Esophagus squamous epithelium (tissue), 5 donors: ENCODE results near the gene TGIF2. TPM values are rescaled to one million over a fixed set of nuclear protein-coding genes. Genes with fewer than 3 reads are reported as not detected.

ENCODE experiments used
- DNase-seq: peaks from one replicate; lab custom pipeline; 2025; lab: John Stamatoyannopoulos, UW
- H3K27ac ChIP-seq, 4 donors: fragments of 200-600 bp; sonication (generic); one replicate each; pipeline ENCODE4 v1.5.1; 2016 to 2019; ENCODE audit warnings: mild to moderate bottlenecking in 1 of 4
- H3K27me3 ChIP-seq, 4 donors: fragments of 200-600 bp; sonication (generic); 1 replicate in 3 of 4; 2 replicates in 1 of 4; pipeline versions ENCODE4 v1.5.1 to v1.6.0; 2017 to 2021; ENCODE audit warnings: antibody characterized with exemption in 1 of 4
- H3K36me3 ChIP-seq, 3 donors: fragments of 200-600 bp; sonication (generic); one replicate each; pipeline ENCODE4 v1.5.1; 2016 to 2019
- H3K4me1 ChIP-seq, 3 donors: fragments of 200-600 bp; sonication (generic); one replicate each; pipeline ENCODE4 v1.5.1; 2017 to 2019
- H3K4me3 ChIP-seq, 4 donors: fragments of 200-600 bp; sonication (generic); 1 replicate in 3 of 4; 2 replicates in 1 of 4; pipeline ENCODE4 v1.5.1; 2016 to 2019; ENCODE audit warnings: mild to moderate bottlenecking in 2 of 4, moderate library complexity in 1 of 4
- H3K9me3 ChIP-seq, 3 donors: fragments of 200-600 bp; sonication (generic); one replicate each; pipeline ENCODE4 v1.5.1; 2016 to 2019
- POLR2A ChIP-seq, 4 donors: fragments of 450-650 bp; IDR thresholded peaks; one replicate each; pipeline ENCODE4 v1.6.1; 2017; ENCODE audit warnings: antibody characterized with exemption in 4 of 4, mild to moderate bottlenecking in 4 of 4, moderate library complexity in 3 of 4
- WGBS, 2 donors: methylation state at CpG; one replicate each; pipeline ENCODE4 v1.1.5; 2018; 5-methylcytosine and 5-hydroxymethylcytosine counted together
- intact Hi-C: fragments of 100-400 bp; cut with DNase I; formaldehyde crosslinking; loops from one replicate; pipeline ENCODE4 v1.15.0; 2022
- total RNA-seq, 4 donors: library from RNA; depleted of rRNA; stranded (reverse); fragments of >200 nt; gene quantifications; one replicate each; pipeline ENCODE4 v1.1.0, GENCODE V29; 2016
- TF ChIP-seq, protein P1 (sequence below), 6 experiments: fragments of 450-650 bp in 4 of 6; fragments of 200-600 bp in 2 of 6; sonication (generic) in 2 of 6; IDR thresholded peaks; one replicate each; pipeline ENCODE4 v1.5.1; 2016 to 2019; ENCODE audit warnings: antibody characterized with exemption in 6 of 6, mild to moderate bottlenecking in 4 of 6, moderate library complexity in 4 of 6
- donor health status: DM: yes; HTN: yes; CAD: no.

TGIF2 gene
- total RNA-seq, 4 donors from 2014 or later, result 3.4 to 10.9 (median 7.1) TPM

- intact Hi-C loops, result no loop called here
- DNase-seq, result no peak
- TF ChIP-seq, protein P1, sequence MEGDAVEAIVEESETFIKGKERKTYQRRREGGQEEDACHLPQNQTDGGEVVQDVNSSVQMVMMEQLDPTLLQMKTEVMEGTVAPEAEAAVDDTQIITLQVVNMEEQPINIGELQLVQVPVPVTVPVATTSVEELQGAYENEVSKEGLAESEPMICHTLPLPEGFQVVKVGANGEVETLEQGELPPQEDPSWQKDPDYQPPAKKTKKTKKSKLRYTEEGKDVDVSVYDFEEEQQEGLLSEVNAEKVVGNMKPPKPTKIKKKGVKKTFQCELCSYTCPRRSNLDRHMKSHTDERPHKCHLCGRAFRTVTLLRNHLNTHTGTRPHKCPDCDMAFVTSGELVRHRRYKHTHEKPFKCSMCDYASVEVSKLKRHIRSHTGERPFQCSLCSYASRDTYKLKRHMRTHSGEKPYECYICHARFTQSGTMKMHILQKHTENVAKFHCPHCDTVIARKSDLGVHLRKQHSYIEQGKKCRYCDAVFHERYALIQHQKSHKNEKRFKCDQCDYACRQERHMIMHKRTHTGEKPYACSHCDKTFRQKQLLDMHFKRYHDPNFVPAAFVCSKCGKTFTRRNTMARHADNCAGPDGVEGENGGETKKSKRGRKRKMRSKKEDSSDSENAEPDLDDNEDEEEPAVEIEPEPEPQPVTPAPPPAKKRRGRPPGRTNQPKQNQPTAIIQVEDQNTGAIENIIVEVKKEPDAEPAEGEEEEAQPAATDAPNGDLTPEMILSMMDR (IDR thresholded peaks at IDR 0.05), result no peak
- no peak for TF ChIP-seq POLR2A (IDR thresholded peaks at IDR 0.05)
- Histone ChIP-seq H3K4me1 (peaks cover 0 to 4% (median 0%) of the 10 kb centered on the region in 3 donors), H3K36me3 (peaks cover 23 to 56% (median 25%) of the 10 kb centered on the region in 3 donors), H3K27me3 (no peaks in the 10 kb centered on the region), H3K9me3 (no peaks in the 10 kb centered on the region), H3K4me3 (no peak overlapping the region), H3K27ac (peak overlapping the region in 3 of 4 donors; percentile 28 to 75 (median 62))
- 82% methylated on average over 4 of the region's 18 CpGs; no CpG with 5 or more reads in 1 of the 2 donors for WGBS, 2 donors
Measured at GRCh38 chr20:36528176-36528874, 45.1 kb upstream of the TGIF2 start.

GRCh38 chr20:36528875-36529417 is 44.5 kb upstream of the TGIF2 start:
- TF ChIP-seq, protein P1 (IDR thresholded peaks at IDR 0.05), result no peak
- TF ChIP-seq POLR2A (IDR thresholded peaks at IDR 0.05), result no peak

GRCh38 chr20:36532388-36532787 is 41.0 kb upstream of the TGIF2 start:
- no peak for DNase-seq

More at GRCh38 chr20:36528875-36529417, 44.5 kb upstream of the TGIF2 start:
- Histone ChIP-seq H3K36me3 (peaks cover 23 to 50% (median 25%) of the 10 kb centered on the region in 3 donors), H3K4me3 (no peak overlapping the region), H3K27me3 (no peaks in the 10 kb centered on the region), H3K27ac (peak overlapping the region in 2 of 4 donors; percentile 28 to 75), H3K9me3 (no peaks in the 10 kb centered on the region), H3K4me1 (no peaks in the 10 kb centered on the region)
- 86 to 97% methylated on average over 8 to 11 of the region's 14 CpGs for WGBS, 2 donors
- intact Hi-C loops, result no loop called here
- DNase-seq, result no peak

GRCh38 chr20:36532822-36533221 is 40.6 kb upstream of the TGIF2 start:
- DNase-seq, result no peak
- H3K27ac ChIP-seq, result no peak overlapping the region
- H3K36me3 ChIP-seq, result peaks cover 0 to 11% (median under 1%) of the 10 kb centered on the region in 3 donors
- no peaks in the 10 kb centered on the region for H3K4me1 ChIP-seq
- intact Hi-C loops, result no loop called here
- no peaks in the 10 kb centered on the region for H3K9me3 ChIP-seq
- no peak overlapping the region for H3K4me3 ChIP-seq
- TF ChIP-seq POLR2A (IDR thresholded peaks at IDR 0.05), result no peak
- TF ChIP-seq, protein P1 (IDR thresholded peaks at IDR 0.05), result no peak
- 74 to 82% methylated on average over 3 of the region's 3 CpGs for WGBS, 2 donors
- H3K27me3 ChIP-seq, result no peaks in the 10 kb centered on the region

More at GRCh38 chr20:36532388-36532787, 41.0 kb upstream of the TGIF2 start:
- Histone ChIP-seq H3K27me3 (no peaks in the 10 kb centered on the region), H3K9me3 (no peaks in the 10 kb centered on the region), H3K4me3 (no peak overlapping the region), H3K27ac (no peak overlapping the region), H3K36me3 (peaks cover 4 to 16% (median 5%) of the 10 kb centered on the region in 3 donors), H3K4me1 (no peaks in the 10 kb centered on the region)
- intact Hi-C loops, result no loop called here
- TF ChIP-seq, protein P1 (IDR thresholded peaks at IDR 0.05), result no peak
- no peak for TF ChIP-seq POLR2A (IDR thresholded peaks at IDR 0.05)
- 64 to 79% methylated on average over 6 of the region's 10 CpGs for WGBS, 2 donors
